HG03025 (cell line): Measurements from ENCODE around the gene UBE2U.
"Not testable (repeated sequence)": the region's sequence is repeated elsewhere in the genome, so short reads cannot be mapped to it uniquely, and the experiment has no call there.

ENCODE experiments used
- ATAC-seq: cut with Tn5 transposase; IDR thresholded peaks from one replicate; pipeline ENCODE4 v1.9.1; 2021; ENCODE audit warnings: mild to moderate bottlenecking, moderate library complexity; ENCODE audit not compliant: unreplicated experiment, low FRiP score

The UBE2U gene

GRCh38 chr1:64186898-64187280, 16.5 kb upstream of the UBE2U start:
- ATAC-seq = no peak

- no peak for ATAC-seq
Measured at GRCh38 chr1:64187646-64188045, 15.8 kb upstream of the UBE2U start.

GRCh38 chr1:64192290-64192689, 11.1 kb upstream of the UBE2U start:
- no peak for ATAC-seq

GRCh38 chr1:64194168-64195080, 9.0 kb upstream of the UBE2U start:
- ATAC-seq = no peak

- no peak for ATAC-seq
Measured at GRCh38 chr1:64195081-64195395, 8.4 kb upstream of the UBE2U start.

- ATAC-seq = no peak
Measured at GRCh38 chr1:64196074-64196870, 7.2 kb upstream of the UBE2U start.

- ATAC-seq = no peak
Measured at GRCh38 chr1:64197076-64197475, 6.3 kb upstream of the UBE2U start.

GRCh38 chr1:64199154-64199553, 4.3 kb upstream of the UBE2U start:
- no peak for ATAC-seq

- ATAC-seq = no peak
Measured at GRCh38 chr1:64200064-64200463, 3.4 kb upstream of the UBE2U start.

- ATAC-seq = no peak
Measured at GRCh38 chr1:64209221-64209620, 5.8 kb downstream of the UBE2U start.

- ATAC-seq = no peak
Measured at GRCh38 chr1:64212031-64212430, 8.6 kb downstream of the UBE2U start.

GRCh38 chr1:64215576-64215975, 12.2 kb downstream of the UBE2U start:
- no peak for ATAC-seq

- ATAC-seq = no peak
Measured at GRCh38 chr1:64220241-64220640, 16.8 kb downstream of the UBE2U start.

- ATAC-seq = no peak
Measured at GRCh38 chr1:64223329-64224151, 20.1 kb downstream of the UBE2U start.

GRCh38 chr1:64224236-64224635, 20.8 kb downstream of the UBE2U start:
- ATAC-seq = not testable (repeated sequence)

GRCh38 chr1:64228167-64228957, 24.9 kb downstream of the UBE2U start:
- no peak for ATAC-seq

GRCh38 chr1:64229307-64229706, 25.9 kb downstream of the UBE2U start:
- ATAC-seq = no peak

GRCh38 chr1:64231153-64231552, 27.7 kb downstream of the UBE2U start:
- no peak for ATAC-seq

- ATAC-seq = no peak
Measured at GRCh38 chr1:64231654-64232053, 28.2 kb downstream of the UBE2U start.

- ATAC-seq = no peak
Measured at GRCh38 chr1:64234714-64235113, 31.3 kb downstream of the UBE2U start.
